Right ventricle myocardium inferior (tissue), 1 donor: ENCODE measurements around the gene IGFBP3. TPM values are rescaled to one million over a fixed set of nuclear protein-coding genes. Genes with fewer than 3 reads are reported as not detected.

Experiments
- ATAC-seq: fragments of 200-7000 bp; cut with Tn5 transposase; one replicate; pipeline ENCODE4 v1.9.1; 2020; ENCODE audit warnings: mild to moderate bottlenecking, moderate library complexity
- DNase-seq: peaks from one replicate; pipeline ENCODE4 v3.0.0; 2021; ENCODE audit errors: missing footprints
- intact Hi-C: fragments of 100-400 bp; cut with DNase I; formaldehyde crosslinking; loops from one replicate; pipeline ENCODE4 v1.11.0; 2022
- total RNA-seq: library from RNA; stranded (reverse); fragmentation: NEBNext Ultra II Directional; extraction: Animal tissue kit (Norgen Biotek cat#: 25700); gene quantifications from one replicate; pipeline ENCODE4 v1.2.1, GENCODE V29; 2021
- donor health status: DM: no; HTN: yes; CAD: no; lungs with severe emphysema.

The IGFBP3 gene
- total RNA-seq, 1 donor from 2014 or later: 45.4 TPM

DNA sequence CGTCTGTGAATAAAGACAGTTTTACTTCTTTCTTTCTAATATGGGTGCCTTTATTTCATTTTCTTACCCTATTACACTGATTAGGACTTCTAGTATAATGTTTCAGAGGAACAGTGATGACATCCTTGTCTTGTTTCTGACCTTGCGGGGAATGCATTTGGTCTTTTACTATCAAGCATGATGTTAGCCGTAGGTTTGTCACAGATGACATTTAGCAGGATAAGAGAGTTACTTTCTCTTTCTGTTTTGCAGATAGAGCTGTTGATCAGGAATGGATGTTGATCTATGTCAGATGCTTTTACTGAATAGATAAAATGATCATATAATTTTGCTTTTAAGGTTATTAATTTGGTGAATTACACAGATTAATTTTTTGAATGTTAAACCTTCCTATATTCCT is 6.6 kb upstream of the IGFBP3 start:
- ATAC-seq: no peak

GRCh38 chr7:45924283-45924682 is 3.2 kb upstream of the IGFBP3 start:
- ATAC-seq (no peak), DNase-seq (no peak)
- intact Hi-C loops: loop anchor here (5.0 kb wide), 2 partner anchors 678 to 1328 kb away; no protein-coding TSS in a partner anchor

More for the DNA sequence above, 6.6 kb upstream of the IGFBP3 start:
- intact Hi-C loops: no loop called here
- no peak for DNase-seq

GRCh38 chr7:45923818-45924217 is 2.7 kb upstream of the IGFBP3 start:
- intact Hi-C loops: loop anchor here (2.0 to 5.0 kb wide), 4 partner anchors 678 to 1328 kb away; no protein-coding TSS in a partner anchor
- no peak for DNase-seq
- no peak for ATAC-seq

- peak; percentile 35 for ATAC-seq
- intact Hi-C loops: loop anchor here (2.0 to 5.0 kb wide), 4 partner anchors 679 to 1329 kb away; no protein-coding TSS in a partner anchor
These were observed 2.2 kb upstream of the IGFBP3 start for GRCh38 chr7:45923290-45923689.

DNA sequence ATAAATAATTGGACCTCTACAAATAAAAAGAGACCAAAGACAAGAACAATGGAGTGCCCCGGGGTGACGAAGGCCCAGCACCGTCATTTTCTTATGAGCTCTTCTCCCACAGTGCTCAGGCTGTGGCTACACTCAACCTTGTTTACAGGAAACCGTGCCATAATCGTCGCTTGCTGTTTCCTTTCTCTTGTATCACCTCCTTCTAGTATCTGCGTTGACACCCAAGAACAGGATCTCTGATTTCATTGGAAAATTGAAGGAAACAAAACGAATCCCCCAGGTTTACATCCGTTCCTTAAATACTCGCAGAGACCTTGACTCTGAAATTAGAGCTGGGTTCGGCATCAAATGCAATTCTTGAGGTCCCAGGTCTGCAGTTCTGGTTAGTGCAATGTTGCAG is 1.7 kb upstream of the IGFBP3 start:
- no peak for DNase-seq
- no peak for ATAC-seq
- intact Hi-C loops: loop anchor here (1.0 to 5.0 kb wide), 5 partner anchors 429 to 1329 kb away; no protein-coding TSS in a partner anchor

More at GRCh38 chr7:45923290-45923689, 2.2 kb upstream of the IGFBP3 start:
- peak; percentile 78 for DNase-seq

- DNase-seq: peak; percentile 62
- ATAC-seq: peak; percentile 51
- intact Hi-C loops: loop anchor here (1.0 to 5.0 kb wide), 5 partner anchors 430 to 1330 kb away; no protein-coding TSS in a partner anchor
These were observed 837 bp upstream of the IGFBP3 start for GRCh38 chr7:45921699-45922519.

DNA sequence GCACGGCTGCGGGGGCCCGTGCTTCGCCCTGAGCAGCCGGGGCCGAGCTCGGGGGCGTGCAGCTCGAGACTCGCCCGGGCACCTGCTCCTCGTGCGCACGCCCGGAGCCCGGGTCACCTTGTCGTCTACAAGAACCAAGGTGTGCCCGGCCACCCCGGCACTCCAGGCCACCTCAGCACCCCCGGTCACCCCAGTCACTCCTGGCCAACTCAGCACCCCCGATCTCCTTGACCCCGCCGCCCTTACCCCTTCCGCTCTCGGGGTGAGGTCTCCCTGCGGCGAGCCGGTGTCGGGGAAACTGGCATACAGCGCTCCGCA is 268 bp upstream of the IGFBP3 start:
- intact Hi-C loops: loop anchor here (5.0 kb wide), 2 partner anchors 681 to 1331 kb away; no protein-coding TSS in a partner anchor
- ATAC-seq: no peak
- DNase-seq: no peak

DNA sequence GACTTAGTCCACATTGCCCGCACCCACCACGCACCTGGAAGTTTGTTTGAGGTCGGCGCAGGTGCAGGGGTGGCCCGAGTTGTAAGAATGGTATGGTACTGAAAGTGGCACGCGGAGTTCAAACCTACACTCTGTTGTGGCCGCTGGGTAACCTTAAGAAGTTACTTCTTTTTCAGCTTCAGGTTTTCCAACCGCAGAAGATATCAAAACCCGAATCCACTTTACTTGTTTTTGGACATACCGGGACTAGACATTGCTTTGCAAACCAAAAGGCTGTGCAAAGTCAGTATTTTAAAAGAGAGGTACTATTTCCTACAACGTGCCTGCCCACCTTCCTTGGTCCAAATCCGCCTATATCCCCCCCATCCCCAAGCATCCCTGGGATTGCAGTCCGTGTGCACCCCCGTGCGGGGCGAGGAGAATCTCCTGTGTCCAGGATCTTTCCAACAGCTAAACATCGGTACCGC is 1.0 kb downstream of the IGFBP3 start:
- intact Hi-C loops: loop anchor here (5.0 kb wide), 3 partner anchors 682 to 1332 kb away; no protein-coding TSS in a partner anchor
- ATAC-seq: no peak
- DNase-seq: no peak

- intact Hi-C loops: loop anchor here (5.0 kb wide), 1 partner anchor 1318 kb away; no protein-coding TSS in a partner anchor
- ATAC-seq (no peak), DNase-seq (no peak)
These were observed 1.8 kb downstream of the IGFBP3 start for GRCh38 chr7:45919231-45919784.

DNA sequence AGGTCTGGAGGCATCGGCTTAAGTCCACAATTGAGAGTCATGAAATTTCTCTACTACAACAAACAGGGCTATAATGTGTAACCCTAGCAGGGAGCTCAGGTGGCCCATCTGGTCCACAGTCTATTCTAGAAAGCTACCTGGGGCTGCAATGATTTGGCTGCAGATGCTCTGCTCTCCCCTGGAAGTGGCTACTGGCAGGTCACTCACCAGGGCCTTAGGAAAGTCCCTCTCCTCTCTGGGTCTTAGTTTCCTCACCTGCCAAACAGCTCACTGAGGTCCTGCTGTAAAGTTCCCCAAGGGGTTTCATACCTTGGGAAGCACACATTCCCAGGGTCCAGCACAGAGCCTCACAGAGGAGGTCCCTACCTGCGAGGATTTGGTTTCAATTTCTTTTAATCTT is 2.5 kb downstream of the IGFBP3 start:
- ATAC-seq: no peak
- intact Hi-C loops: loop anchor here (5.0 kb wide), 1 partner anchor 1319 kb away; no protein-coding TSS in a partner anchor
- no peak for DNase-seq

GRCh38 chr7:45917658-45918057 is 3.4 kb downstream of the IGFBP3 start:
- intact Hi-C loops: loop anchor here (1.0 to 5.0 kb wide), 2 partner anchors 1264 to 1320 kb away; no protein-coding TSS in a partner anchor
- ATAC-seq (peak; percentile 18), DNase-seq (peak; percentile 88)

- DNase-seq (no peak), ATAC-seq (no peak)
- intact Hi-C loops: loop anchor here (1.0 to 5.0 kb wide), 2 partner anchors 1264 to 1320 kb away; no protein-coding TSS in a partner anchor
These were observed 4.0 kb downstream of the IGFBP3 start for GRCh38 chr7:45917064-45917463.

DNA sequence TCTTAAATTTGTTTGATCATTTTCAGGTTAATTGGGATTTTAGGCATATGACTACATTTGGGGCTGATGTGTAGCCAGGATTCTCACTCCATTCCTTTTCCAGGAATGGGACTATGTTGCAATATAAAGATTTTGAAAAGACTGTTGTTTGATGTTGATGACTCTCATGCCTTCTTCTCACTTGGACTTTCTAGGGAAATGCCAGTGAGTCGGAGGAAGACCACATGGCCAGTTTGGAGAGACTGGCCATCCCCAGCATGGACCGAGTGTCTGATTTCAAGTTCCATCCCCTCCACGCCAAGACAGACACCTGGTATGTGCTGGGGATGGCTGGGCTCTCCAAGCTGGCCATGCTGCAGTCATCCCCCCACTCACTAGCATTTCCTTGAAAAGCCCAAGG is 5.5 kb downstream of the IGFBP3 start:
- no peak for ATAC-seq
- DNase-seq: no peak
- intact Hi-C loops: loop anchor here (5.0 kb wide), 1 partner anchor 1322 kb away; no protein-coding TSS in a partner anchor

GRCh38 chr7:45914911-45915310 is 6.2 kb downstream of the IGFBP3 start:
- intact Hi-C loops: loop anchor here (5.0 kb wide), 1 partner anchor 1322 kb away; no protein-coding TSS in a partner anchor
- no peak for DNase-seq
- ATAC-seq: no peak

DNA sequence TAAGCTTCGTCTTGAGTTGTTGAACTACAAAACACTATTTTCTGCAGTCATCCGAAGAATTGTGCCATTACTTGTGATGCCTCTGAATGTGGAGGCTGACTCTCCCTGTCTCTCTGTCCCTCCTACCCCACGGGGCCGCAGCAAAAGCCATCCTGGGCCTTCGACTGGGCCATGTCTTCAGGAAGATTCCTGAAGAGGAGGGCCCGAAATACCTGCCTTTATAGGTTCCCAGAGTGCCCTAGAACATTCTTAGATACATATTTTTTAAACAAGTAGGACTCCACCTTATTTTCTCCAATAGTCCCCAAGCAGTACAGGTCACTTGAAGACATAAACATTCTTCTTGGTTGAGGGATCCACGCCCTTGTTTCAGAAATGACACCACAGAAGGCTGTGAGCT is 8.1 kb downstream of the IGFBP3 start:
- ATAC-seq: no peak

GRCh38 chr7:45911311-45911710 is 9.8 kb downstream of the IGFBP3 start:
- intact Hi-C loops: no loop called here
- ATAC-seq (no peak), DNase-seq (no peak)

More for the DNA sequence above, 8.1 kb downstream of the IGFBP3 start:
- DNase-seq: no peak
- intact Hi-C loops: no loop called here

GRCh38 chr7:45910855-45911254 is 10.2 kb downstream of the IGFBP3 start:
- DNase-seq (no peak), ATAC-seq (no peak)
- intact Hi-C loops: no loop called here

DNA sequence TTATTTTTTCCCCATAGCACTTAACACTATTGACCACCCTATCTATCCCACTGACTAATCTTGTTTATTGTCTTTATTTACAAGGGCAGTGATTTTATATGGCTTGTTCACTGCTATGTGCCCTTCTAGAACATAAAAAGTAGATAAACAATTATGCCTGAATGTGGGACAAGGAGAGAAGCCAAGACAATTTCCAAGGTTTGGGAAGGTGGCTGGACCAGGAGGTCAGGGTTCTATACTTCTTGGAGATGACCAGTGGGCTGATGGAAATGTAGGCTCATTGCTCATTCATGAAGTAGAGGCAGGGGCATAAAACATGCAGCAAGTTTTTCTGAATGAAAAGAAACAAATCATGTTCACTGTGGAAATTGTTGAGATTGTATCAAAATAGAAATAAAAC is 11.5 kb downstream of the IGFBP3 start:
- intact Hi-C loops: no loop called here
- no peak for ATAC-seq
- no peak for DNase-seq

DNA sequence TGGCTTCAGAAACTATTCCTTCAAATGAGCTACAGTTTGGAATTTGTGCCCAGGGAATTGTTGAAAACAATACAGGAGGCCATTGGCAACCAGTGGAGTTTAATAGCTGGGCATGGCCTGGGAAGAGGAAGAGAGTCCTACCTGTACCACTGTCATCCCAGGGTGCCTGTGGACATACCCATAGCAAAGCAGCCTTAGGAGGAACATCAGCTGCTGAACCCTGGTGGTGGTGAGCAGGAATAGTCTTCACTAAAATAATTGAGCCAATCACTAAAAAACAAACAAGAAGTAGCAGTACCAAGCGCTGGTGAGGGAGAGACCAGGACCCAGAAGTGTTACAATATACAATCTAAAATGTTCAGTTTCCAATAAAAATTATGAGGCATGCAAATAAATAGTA is 18.3 kb downstream of the IGFBP3 start:
- ATAC-seq: no peak
- DNase-seq: no peak
- intact Hi-C loops: no loop called here
